ENCODE measurements around the gene CTSA. TPM values are rescaled to one million over a fixed set of nuclear protein-coding genes. Genes with fewer than 3 reads are reported as not detected.
A peak's percentile ranks its signal among the peaks of the same experiment; 100 is the strongest.

Gene CTSA
- total RNA-seq: 10 to 100 TPM; 20.6 to 66.9 (median 32.5) TPM

DNA sequence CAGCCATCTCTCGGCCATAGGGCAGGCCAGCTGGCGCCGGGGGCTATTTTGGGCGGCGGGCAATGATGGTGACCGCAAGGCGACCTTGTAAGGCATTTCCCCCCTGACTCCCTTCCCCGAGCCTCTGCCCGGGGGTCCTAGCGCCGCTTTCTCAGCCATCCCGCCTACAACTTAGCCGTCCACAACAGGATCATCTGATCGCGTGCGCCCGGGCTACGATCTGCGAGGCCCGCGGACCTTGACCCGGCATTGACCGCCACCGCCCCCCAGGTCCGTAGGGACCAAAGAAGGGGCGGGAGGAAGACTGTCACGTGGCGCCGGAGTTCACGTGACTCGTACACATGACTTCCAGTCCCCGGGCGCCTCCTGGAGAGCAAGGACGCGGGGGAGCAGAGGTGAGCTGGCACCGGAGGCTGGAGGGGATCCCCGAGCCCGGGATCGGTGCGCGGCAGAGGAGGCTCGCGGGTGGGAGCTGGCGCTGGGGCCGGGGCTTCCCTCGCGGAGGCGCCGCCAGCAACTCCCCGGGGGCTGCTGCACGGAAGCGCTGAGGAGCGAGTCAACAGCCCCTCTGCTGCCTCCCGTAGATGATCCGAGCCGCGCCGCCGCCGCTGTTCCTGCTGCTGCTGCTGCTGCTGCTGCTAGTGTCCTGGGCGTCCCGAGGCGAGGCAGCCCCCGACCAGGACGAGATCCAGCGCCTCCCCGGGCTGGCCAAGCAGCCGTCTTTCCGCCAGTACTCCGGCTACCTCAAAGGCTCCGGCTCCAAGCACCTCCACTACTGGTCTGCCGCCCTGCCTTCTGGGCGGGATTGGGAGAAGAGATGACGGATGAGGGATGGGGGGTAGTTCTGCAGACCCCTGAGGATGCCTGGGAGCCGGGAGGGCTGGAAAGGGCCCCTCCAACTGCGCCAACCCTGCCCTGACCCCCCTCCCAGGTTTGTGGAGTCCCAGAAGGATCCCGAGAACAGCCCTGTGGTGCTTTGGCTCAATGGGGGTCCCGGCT, at the start of gene CTSA, which contains the start of gene NEURL2:
TSS of gene CTSA (plus strand) at position 351 of the 999 bp plus-strand sequence. CDS start at position 585, 234 bp downstream.
TSS of gene NEURL2 (minus strand) at position 224 of the 999 bp plus-strand sequence. CDS start at position 7, 217 bp downstream.
- peak; percentile 92 to 95 for DNase-seq
- H3K9me3 ChIP-seq: no peaks in the 10 kb centered on the region
- H3K4me1 ChIP-seq: peaks cover 3 to 7% of the 10 kb centered on the region in 2 donors
- H3K36me3 ChIP-seq: no peaks in the 10 kb centered on the region
- H3K27me3 ChIP-seq: no peaks in the 10 kb centered on the region
- H3K4me3 ChIP-seq: peak within 1 kb of the TSS; percentile 76 to 92
- peak within 1 kb of the TSS; percentile 87 to 92 for H3K27ac ChIP-seq
- TF ChIP-seq, protein P1, sequence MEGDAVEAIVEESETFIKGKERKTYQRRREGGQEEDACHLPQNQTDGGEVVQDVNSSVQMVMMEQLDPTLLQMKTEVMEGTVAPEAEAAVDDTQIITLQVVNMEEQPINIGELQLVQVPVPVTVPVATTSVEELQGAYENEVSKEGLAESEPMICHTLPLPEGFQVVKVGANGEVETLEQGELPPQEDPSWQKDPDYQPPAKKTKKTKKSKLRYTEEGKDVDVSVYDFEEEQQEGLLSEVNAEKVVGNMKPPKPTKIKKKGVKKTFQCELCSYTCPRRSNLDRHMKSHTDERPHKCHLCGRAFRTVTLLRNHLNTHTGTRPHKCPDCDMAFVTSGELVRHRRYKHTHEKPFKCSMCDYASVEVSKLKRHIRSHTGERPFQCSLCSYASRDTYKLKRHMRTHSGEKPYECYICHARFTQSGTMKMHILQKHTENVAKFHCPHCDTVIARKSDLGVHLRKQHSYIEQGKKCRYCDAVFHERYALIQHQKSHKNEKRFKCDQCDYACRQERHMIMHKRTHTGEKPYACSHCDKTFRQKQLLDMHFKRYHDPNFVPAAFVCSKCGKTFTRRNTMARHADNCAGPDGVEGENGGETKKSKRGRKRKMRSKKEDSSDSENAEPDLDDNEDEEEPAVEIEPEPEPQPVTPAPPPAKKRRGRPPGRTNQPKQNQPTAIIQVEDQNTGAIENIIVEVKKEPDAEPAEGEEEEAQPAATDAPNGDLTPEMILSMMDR (IDR thresholded peaks at IDR 0.05): peak in 1 of 4 experiments; percentile 25
- TF ChIP-seq POLR2A (IDR thresholded peaks at IDR 0.05): peak; percentile 28 to 46
- intact Hi-C loops (cut with DNase I; ENCODE audit: low total_unique reads): no loop called here

DNA sequence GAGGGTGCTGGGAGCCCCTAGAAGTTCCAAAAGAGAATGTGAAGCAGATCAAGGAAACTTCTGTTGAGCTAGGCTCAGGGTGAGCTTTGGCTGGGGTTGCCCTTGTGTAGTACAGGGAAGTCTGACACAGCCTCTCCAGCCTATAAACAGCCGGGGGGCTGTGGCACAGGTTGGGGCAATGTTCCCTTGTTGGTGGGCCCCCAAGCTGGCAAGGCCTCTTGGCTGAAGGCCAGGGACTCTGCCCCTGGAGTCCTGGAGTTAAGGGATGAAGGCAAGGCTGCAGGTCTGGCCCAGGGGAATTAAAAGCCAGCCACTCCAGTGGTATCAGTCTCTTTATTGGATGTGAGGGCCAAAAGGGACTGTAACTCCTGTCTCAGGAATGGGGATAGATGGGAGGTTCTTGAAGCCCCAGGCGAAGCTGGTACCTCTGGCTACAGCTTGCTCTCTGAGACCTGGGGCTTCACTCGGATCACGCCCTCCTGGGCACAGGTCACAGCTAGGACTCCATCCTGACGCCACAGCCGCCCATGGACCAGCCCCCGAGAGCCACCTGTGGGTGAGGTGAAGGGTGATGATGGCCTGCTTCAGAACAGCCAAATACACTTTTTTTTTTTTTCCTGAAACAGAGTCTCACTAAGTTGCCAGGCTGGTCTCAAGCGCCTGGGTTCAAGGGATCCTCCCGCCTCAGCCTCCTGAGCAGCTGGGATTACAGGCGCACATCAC, 49.6 kb upstream of the CTSA start:
- TF ChIP-seq POLR2A (IDR thresholded peaks at IDR 0.05): no peak
- TF ChIP-seq, protein P1 (IDR thresholded peaks at IDR 0.05): no peak
- peak overlapping the region; percentile 58 to 69 for H3K27ac ChIP-seq
- H3K4me3 ChIP-seq: no peak overlapping the region
- H3K27me3 ChIP-seq: no peaks in the 10 kb centered on the region
- no peaks in the 10 kb centered on the region for H3K36me3 ChIP-seq
- no peaks in the 10 kb centered on the region for H3K9me3 ChIP-seq
- DNase-seq: no peak
- intact Hi-C loops (cut with DNase I; ENCODE audit: low total_unique reads): no loop called here
- H3K4me1 ChIP-seq: peaks cover 0 to 12% of the 10 kb centered on the region in 2 donors

DNA sequence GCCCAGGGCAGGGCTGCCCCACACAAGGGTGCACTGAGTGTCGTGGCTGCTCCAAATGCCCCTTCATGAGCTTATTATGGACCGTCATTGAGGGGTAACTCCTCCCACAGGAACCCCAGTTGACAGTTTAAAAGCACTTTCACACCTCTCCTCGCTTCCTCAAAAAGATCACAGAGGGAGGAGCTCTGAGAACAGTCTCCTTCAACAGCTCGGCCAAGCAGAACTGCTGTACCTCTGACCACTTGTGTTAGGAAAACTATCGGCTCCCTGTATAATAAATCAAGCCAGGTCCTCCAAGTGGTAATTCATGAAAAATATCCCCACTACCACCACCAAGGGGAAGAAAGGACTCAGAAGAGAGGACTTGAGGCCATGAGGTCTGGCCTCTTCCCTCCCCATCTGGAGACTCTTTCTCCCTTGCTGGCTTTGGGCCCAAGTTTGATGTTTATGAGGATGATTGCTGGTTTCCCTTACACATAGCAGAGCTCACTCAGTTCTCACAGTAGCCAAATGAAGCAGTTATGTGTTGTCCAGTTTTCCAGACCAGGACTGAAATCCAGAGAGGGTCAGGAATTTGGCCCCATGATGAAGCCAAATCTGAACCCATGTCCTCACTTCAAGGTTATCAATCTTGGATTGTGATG, 48.8 kb upstream of the CTSA start:
- Histone ChIP-seq H3K36me3 (no peaks in the 10 kb centered on the region), H3K9me3 (no peaks in the 10 kb centered on the region), H3K27ac (peak overlapping the region; percentile 58 to 69), H3K4me3 (no peak overlapping the region), H3K4me1 (peaks cover 0 to 8% of the 10 kb centered on the region in 2 donors), H3K27me3 (no peaks in the 10 kb centered on the region)
- TF ChIP-seq POLR2A (IDR thresholded peaks at IDR 0.05): no peak
- TF ChIP-seq, protein P1 (IDR thresholded peaks at IDR 0.05): no peak
- DNase-seq: peak in 1 of 2 donors; percentile 76
- intact Hi-C loops (cut with DNase I; ENCODE audit: low total_unique reads): no loop called here

DNA sequence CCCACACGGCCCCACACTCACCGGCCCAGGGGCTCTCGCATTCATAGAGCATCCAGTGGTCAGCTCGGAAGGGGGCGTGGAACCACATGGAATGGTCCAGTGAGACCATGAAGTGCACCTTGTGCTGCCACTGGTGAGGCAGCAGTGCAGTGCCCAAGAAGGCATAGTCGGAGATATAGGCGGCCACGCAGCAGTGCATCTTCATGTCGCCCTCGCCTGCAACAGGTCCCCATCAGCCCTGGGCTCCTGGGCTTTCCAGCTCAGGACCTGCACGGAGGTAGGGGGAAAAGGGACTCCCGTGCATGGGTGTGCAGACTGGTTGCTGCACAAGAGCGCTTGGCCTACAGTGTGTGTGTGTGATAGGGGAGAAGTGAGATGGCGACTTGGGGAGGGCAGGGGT, 47.6 kb upstream of the CTSA start:
- TF ChIP-seq POLR2A (IDR thresholded peaks at IDR 0.05): no peak
- TF ChIP-seq, protein P1 (IDR thresholded peaks at IDR 0.05): no peak
- Histone ChIP-seq H3K27me3 (no peaks in the 10 kb centered on the region), H3K4me3 (no peak overlapping the region), H3K9me3 (no peaks in the 10 kb centered on the region), H3K27ac (peak overlapping the region; percentile 58 to 69), H3K36me3 (no peaks in the 10 kb centered on the region), H3K4me1 (peaks cover 0 to 8% of the 10 kb centered on the region in 2 donors)
- no peak for DNase-seq
- intact Hi-C loops (cut with DNase I; ENCODE audit: low total_unique reads): no loop called here
